Subcutaneous adipose tissue (tissue), 4 donors: Measurements from ENCODE around the gene CNOT1. TPM values are rescaled to one million over a fixed set of nuclear protein-coding genes. Genes with fewer than 3 reads are reported as not detected.

Source experiments
- total RNA-seq, 4 donors: library from RNA; depleted of rRNA; stranded (reverse); fragments of >200 nt; gene quantifications; one replicate each; pipeline ENCODE4 v1.1.0, GENCODE V29; 2016
- TF ChIP-seq, protein P1 (sequence below): fragments of 450-650 bp; IDR thresholded peaks from one replicate; pipeline ENCODE4 v1.5.1; 2016; ENCODE audit warnings: low read depth, mild to moderate bottlenecking, control low read depth, antibody characterized with exemption, moderate library complexity

Gene CNOT1
- total RNA-seq, 4 donors from 2014 or later = 112 to 136 (median 113) TPM

GRCh38 chr16:58614860-58615259, 14.8 kb downstream of the CNOT1 start:
- TF ChIP-seq, protein P1, sequence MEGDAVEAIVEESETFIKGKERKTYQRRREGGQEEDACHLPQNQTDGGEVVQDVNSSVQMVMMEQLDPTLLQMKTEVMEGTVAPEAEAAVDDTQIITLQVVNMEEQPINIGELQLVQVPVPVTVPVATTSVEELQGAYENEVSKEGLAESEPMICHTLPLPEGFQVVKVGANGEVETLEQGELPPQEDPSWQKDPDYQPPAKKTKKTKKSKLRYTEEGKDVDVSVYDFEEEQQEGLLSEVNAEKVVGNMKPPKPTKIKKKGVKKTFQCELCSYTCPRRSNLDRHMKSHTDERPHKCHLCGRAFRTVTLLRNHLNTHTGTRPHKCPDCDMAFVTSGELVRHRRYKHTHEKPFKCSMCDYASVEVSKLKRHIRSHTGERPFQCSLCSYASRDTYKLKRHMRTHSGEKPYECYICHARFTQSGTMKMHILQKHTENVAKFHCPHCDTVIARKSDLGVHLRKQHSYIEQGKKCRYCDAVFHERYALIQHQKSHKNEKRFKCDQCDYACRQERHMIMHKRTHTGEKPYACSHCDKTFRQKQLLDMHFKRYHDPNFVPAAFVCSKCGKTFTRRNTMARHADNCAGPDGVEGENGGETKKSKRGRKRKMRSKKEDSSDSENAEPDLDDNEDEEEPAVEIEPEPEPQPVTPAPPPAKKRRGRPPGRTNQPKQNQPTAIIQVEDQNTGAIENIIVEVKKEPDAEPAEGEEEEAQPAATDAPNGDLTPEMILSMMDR = no peak

- TF ChIP-seq, protein P1 = no peak
Measured at GRCh38 chr16:58614212-58614611, 15.4 kb downstream of the CNOT1 start.

- TF ChIP-seq, protein P1 = no peak
Measured at GRCh38 chr16:58608601-58609136, 21.0 kb downstream of the CNOT1 start.

DNA sequence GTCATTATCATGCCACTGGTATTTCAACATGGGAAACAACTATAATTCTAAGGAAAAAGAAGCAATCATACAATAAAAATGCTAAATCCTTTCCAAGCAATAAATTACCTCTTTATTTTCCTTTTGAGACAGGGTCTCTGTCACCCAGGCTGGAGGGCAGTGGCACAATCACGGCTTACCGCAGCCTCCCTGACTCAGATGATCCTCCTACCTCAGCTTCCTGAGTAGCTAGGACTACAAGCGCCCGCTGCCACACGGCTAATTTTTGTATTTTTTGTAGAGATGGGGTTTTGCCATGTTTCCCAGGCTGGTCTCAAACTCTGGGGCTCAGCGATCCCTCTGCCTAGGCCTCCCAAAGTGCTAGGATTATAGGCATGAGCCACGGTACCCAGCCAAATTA, 24.1 kb downstream of the CNOT1 start:
- TF ChIP-seq, protein P1 = no peak

DNA sequence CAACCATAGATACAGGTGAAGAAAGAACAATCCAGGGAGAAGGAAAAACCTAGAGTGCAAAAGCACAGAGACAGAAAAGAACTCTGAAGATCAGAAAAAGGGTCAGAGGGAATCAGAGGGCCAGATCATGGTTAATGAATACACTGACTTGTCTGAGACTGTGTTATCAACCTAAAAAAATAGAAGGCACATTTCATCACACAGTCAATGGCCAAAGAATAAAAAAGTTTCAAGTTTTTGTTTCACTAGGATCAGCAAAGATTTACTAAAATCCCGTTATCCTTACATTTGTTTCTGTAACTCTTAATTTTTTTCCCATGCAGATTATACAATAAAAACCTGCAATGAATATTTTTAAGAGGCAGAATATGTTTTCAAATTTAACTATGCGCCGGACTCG, 38.5 kb downstream of the CNOT1 start:
- TF ChIP-seq, protein P1 = no peak

DNA sequence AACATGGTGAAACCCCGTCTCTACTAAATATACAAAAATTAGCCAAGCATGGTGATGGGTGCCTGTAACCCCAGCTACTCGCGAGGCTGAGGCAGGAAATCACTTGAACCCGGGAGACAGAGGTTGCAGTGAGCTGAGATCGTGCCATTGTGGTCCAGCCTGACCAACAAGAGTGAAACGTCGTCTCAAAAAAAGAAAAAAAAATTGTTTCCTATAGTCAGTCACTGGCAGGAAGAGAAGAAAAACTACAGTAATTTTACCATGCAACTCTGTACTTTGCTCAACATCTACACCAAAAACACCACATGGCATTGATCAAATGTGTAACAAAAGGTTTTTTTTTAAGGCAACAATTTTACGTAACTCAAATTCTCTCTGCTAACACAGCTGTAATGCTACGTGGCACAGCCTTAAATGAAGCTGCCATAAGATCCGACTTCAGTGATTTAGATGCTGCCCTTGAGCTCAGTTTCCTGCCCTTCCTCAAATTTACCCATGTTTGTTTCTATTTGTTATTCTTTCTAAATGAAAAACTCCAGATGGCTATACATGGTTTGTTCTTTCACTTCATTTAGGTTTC, 40.2 kb downstream of the CNOT1 start:
- TF ChIP-seq, protein P1 = no peak

DNA sequence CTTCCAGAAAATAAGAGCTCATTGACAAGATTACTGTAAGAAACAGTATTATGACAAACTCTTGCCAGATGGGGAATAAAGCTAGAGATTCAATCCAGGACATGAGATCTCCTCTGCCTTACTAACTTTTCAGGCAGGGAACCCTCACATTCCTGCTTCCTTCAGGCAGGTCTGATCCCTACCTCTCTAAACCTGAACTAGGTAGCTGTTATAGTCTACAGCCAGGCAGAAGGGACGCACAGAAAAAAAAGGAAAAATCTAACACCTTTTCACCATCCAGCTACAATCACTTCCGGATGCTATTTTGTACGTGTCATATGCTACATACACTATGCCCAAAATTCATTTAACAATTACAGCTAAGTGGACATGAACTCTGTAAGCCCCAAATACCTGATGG, 41.2 kb downstream of the CNOT1 start:
- TF ChIP-seq, protein P1 = no peak
